GM21360 (cell line): ENCODE results near the gene CELF2.
"Not testable (repeated sequence)": the region's sequence is repeated elsewhere in the genome, so short reads cannot be mapped to it uniquely, and the experiment has no call there.

ENCODE experiments used
- ATAC-seq: cut with Tn5 transposase; IDR thresholded peaks from one replicate; pipeline ENCODE4 v1.9.1; 2021; ENCODE audit warnings: mild to moderate bottlenecking, moderate library complexity; ENCODE audit not compliant: unreplicated experiment

The CELF2 gene

GRCh38 chr10:11119843-11120242, 102.2 kb downstream of the CELF2 start:
- ATAC-seq = no peak

- no peak for ATAC-seq
Observed at GRCh38 chr10:11120711-11121110, 103.0 kb downstream of the CELF2 start.

GRCh38 chr10:11123892-11124291, 106.2 kb downstream of the CELF2 start:
- ATAC-seq = not testable (repeated sequence)

- ATAC-seq = no peak
Observed at GRCh38 chr10:11125004-11125403, 107.3 kb downstream of the CELF2 start.

- ATAC-seq = not testable (repeated sequence)
Observed at GRCh38 chr10:11127017-11127416, 109.3 kb downstream of the CELF2 start.

- no peak for ATAC-seq
Observed at GRCh38 chr10:11131112-11131639, 113.5 kb downstream of the CELF2 start.

GRCh38 chr10:11134411-11134810, 116.7 kb downstream of the CELF2 start:
- no peak for ATAC-seq

GRCh38 chr10:11135709-11136108, 118.0 kb downstream of the CELF2 start:
- no peak for ATAC-seq

GRCh38 chr10:11138314-11139033, 120.8 kb downstream of the CELF2 start:
- no peak for ATAC-seq

- ATAC-seq = no peak
Observed at GRCh38 chr10:11140963-11141362, 123.3 kb downstream of the CELF2 start.

GRCh38 chr10:11141571-11142091, 124.0 kb downstream of the CELF2 start:
- ATAC-seq = no peak

- no peak for ATAC-seq
Observed at GRCh38 chr10:11142777-11143176, 125.1 kb downstream of the CELF2 start.

- no peak for ATAC-seq
Observed at GRCh38 chr10:11143242-11143641, 125.6 kb downstream of the CELF2 start.

- peak; percentile 4 for ATAC-seq
Observed at GRCh38 chr10:11144626-11145494, 127.2 kb downstream of the CELF2 start.

GRCh38 chr10:11145495-11145855, 127.8 kb downstream of the CELF2 start:
- ATAC-seq = peak; percentile 66

- no peak for ATAC-seq
Observed at GRCh38 chr10:11146402-11147171, 128.9 kb downstream of the CELF2 start.

GRCh38 chr10:11147722-11148121, 130.1 kb downstream of the CELF2 start:
- peak; percentile 39 for ATAC-seq

GRCh38 chr10:11148142-11149028, 130.7 kb downstream of the CELF2 start:
- no peak for ATAC-seq

- ATAC-seq = no peak
Observed at GRCh38 chr10:11149807-11150141, 132.1 kb downstream of the CELF2 start.

- ATAC-seq = no peak
Observed at GRCh38 chr10:11150231-11150731, 132.6 kb downstream of the CELF2 start.
